Hepatocyte (in vitro differentiated cells): ENCODE measurements around the gene SLF2. TPM values are rescaled to one million over a fixed set of nuclear protein-coding genes. Genes with fewer than 3 reads are reported as not detected.
"Not testable (repeated sequence)": the region's sequence is repeated elsewhere in the genome, so short reads cannot be mapped to it uniquely, and the experiment has no call there.

ENCODE experiments used
- DNase-seq: peaks from one replicate; pipeline ENCODE4 v3.0.0-alpha.2; 2016; ENCODE audit warnings: low spot score
- H2AFZ ChIP-seq: fragments of 200-600 bp; sonication (generic); 2 replicates; pipeline ENCODE4 v1.6.0; 2016; ENCODE audit warnings: antibody characterized with exemption, mild to moderate bottlenecking
- H3K27ac ChIP-seq: fragments of 200-600 bp; sonication (generic); 2 replicates; pipeline ENCODE4 v1.5.1; 2016; ENCODE audit warnings: mild to moderate bottlenecking
- H3K27me3 ChIP-seq: fragments of 200-600 bp; sonication (generic); 2 replicates; pipeline ENCODE4 v1.6.1; 2016
- H3K36me3 ChIP-seq: fragments of 200-600 bp; sonication (generic); replicated peaks from 2 replicates; pipeline ENCODE4 v1.5.1; 2016; ENCODE audit warnings: low read depth; ENCODE audit not compliant: insufficient read depth
- H3K4me1 ChIP-seq: fragments of 200-600 bp; sonication (generic); 2 replicates; pipeline ENCODE4 v1.5.1; 2016; ENCODE audit warnings: mild to moderate bottlenecking, moderate library complexity; ENCODE audit not compliant: insufficient read depth
- H3K4me2 ChIP-seq: fragments of 200-600 bp; sonication (generic); 2 replicates; pipeline ENCODE4 v1.6.0; 2016
- H3K4me3 ChIP-seq: fragments of 200-600 bp; sonication (generic); 2 replicates; pipeline ENCODE4 v1.5.1; 2016; ENCODE audit warnings: mild to moderate bottlenecking
- H3K79me2 ChIP-seq: fragments of 200-600 bp; sonication (generic); 2 replicates; pipeline ENCODE4 v1.6.0; 2017; ENCODE audit warnings: mild to moderate bottlenecking
- H3K9me2 ChIP-seq: fragments of 200-600 bp; sonication (generic); replicated peaks from 2 replicates; pipeline ENCODE4 v1.6.0; 2017; ENCODE audit warnings: mild to moderate bottlenecking; ENCODE audit not compliant: insufficient read depth
- H3K9me3 ChIP-seq: fragments of 200-600 bp; sonication (generic); 2 replicates; pipeline ENCODE4 v1.5.1; 2016; ENCODE audit warnings: low read depth, mild to moderate bottlenecking
- H4K20me1 ChIP-seq: fragments of 200-600 bp; sonication (generic); 2 replicates; pipeline ENCODE4 v1.6.0; 2016; ENCODE audit warnings: mild to moderate bottlenecking; ENCODE audit not compliant: insufficient read depth, poor library complexity, severe bottlenecking
- EZH2 ChIP-seq: fragments of 200-600 bp; sonication (generic); IDR thresholded peaks from 2 replicates; pipeline ENCODE4 v1.6.1; 2016; ENCODE audit warnings: antibody characterized with exemption, mild to moderate bottlenecking, borderline replicate concordance
- EZH2phosphoT487 ChIP-seq: fragments of 200-600 bp; sonication (generic); IDR thresholded peaks from one replicate; pipeline ENCODE4 v1.6.1; 2018; ENCODE audit warnings: antibody characterized with exemption, mild to moderate bottlenecking, low read depth, moderate library complexity; ENCODE audit not compliant: unreplicated experiment, severe bottlenecking
- WGBS: methylation state at CpG from one replicate; pipeline ENCODE4 v1.1.6; 2016; ENCODE audit warnings: low lambda C conversion rate; ENCODE audit errors: missing lambda C conversion rate; 5-methylcytosine and 5-hydroxymethylcytosine counted together
- polyA plus RNA-seq: library from polyadenylated mRNA; unstranded; fragments of >200 nt; fragmentation: Nextera tagmentation; extraction: Ambion mirVana; gene quantifications from 2 replicates; pipeline ENCODE4 v1.2.1, GENCODE V29; 2016
- total RNA-seq: library from RNA; depleted of rRNA; stranded (reverse); fragments of >200 nt; gene quantifications from 2 replicates; pipeline ENCODE4 v1.2.3, GENCODE V29; 2014
- TF ChIP-seq, protein P1 (sequence below): fragments of 200-600 bp; sonication (generic); IDR thresholded peaks from 2 replicates; pipeline ENCODE4 v1.5.1; 2016; ENCODE audit warnings: antibody characterized with exemption, mild to moderate bottlenecking; ENCODE audit not compliant: poor library complexity

The SLF2 gene
- total and polyA plus RNA-seq, 2 experiments from 2014 or later = 11.7 to 23.5 TPM

DNA sequence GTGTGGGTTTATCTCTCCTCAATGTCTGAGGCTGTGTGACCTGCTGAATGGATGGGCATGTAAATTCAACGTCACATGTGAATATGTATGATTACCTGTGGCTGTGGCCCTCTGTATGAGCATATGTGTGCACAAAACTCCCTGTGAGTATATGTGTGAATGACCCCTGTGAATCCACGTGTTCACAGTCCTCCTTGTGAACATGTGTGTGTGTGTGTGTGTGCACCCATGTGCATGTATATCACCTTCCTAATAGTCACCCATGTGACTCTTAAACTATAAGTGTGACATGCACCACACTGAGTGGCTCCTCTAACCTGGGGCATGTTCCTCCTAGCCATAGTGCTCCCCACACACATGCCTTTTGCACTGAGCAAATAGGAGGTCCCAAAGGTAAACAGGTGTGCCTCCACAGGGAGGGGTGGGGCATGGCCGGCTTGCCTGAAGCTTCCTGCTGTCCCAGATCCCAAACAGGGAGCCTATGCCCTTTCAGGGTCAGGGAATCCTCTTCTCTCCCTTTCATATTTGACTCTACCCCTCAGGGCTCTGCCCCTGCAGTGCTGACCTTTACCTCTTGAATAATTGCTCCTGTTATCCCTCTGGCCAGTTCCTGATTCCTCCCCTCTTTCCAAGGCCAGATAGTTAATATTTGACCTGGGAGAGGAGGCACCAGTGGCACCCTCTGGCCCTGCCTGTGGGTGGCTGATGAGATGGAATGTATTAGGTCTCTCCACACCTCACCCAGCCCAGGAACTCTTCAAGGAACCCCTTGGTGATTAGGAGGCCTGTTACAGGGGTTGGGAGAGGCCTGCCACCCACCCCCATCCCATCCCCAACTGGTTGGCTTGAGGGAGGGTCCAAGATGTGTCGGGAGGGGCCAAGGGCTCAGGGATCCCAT is 58.4 kb downstream of the SLF2 start:
- Histone ChIP-seq H3K27ac (peak overlapping the region; percentile 83), H3K9me3 (no peaks in the 10 kb centered on the region), H3K9me2 (no peaks in the 10 kb centered on the region), H3K36me3 (no peaks in the 10 kb centered on the region), H3K4me1 (peaks cover 24% of the 10 kb centered on the region), H3K79me2 (peaks cover 19% of the 10 kb centered on the region), H3K27me3 (no peaks in the 10 kb centered on the region), H4K20me1 (no peaks in the 10 kb centered on the region), H3K4me2 (peak overlapping the region; percentile 98), H2AFZ (no peak overlapping the region), H3K4me3 (no peak overlapping the region)
- 53% methylated on average over 4 of the region's 4 CpGs for WGBS
- TF ChIP-seq EZH2 (no peak), EZH2phosphoT487 (no peak)
- TF ChIP-seq, protein P1, sequence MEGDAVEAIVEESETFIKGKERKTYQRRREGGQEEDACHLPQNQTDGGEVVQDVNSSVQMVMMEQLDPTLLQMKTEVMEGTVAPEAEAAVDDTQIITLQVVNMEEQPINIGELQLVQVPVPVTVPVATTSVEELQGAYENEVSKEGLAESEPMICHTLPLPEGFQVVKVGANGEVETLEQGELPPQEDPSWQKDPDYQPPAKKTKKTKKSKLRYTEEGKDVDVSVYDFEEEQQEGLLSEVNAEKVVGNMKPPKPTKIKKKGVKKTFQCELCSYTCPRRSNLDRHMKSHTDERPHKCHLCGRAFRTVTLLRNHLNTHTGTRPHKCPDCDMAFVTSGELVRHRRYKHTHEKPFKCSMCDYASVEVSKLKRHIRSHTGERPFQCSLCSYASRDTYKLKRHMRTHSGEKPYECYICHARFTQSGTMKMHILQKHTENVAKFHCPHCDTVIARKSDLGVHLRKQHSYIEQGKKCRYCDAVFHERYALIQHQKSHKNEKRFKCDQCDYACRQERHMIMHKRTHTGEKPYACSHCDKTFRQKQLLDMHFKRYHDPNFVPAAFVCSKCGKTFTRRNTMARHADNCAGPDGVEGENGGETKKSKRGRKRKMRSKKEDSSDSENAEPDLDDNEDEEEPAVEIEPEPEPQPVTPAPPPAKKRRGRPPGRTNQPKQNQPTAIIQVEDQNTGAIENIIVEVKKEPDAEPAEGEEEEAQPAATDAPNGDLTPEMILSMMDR = no peak
- DNase-seq = peak; percentile 56

DNA sequence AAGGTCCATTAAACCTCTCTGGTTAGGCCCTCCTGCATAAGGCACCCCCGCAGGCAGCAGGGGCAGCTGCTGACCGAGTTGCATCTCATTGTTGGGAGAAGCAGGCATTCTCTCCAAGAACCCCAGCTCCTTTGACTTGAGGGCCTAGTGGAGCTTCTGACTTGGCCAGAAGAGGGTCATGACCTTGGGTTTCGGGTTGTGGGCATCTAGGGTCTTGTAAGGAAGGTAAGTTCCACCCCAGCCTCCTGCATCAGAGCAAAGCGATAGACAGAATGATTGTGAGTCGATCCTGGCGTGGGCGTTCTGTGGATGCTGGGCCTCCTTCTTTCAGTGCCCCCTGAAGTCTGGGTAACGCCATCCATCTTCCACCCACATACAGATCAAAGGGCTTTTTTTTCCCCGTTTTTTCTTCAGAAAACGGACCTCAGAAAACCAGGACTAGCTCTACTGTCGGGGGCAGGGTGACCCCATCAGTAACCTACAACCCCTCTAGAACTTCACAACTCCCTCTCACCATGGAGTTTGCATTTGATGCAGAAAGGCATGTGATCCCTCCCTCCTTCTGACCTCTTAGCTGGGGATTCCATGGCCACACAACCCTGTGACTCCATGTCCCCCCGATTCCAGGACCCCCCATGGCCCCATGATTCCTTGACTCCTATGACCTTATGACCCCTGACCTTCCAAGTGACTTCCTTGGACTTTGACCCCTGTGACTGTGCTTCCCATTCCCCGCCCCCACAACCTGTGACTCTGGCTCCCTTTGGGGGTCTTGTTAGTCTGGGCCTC is 59.5 kb downstream of the SLF2 start:
- Histone ChIP-seq H2AFZ (no peak overlapping the region), H4K20me1 (no peaks in the 10 kb centered on the region), H3K4me2 (peak overlapping the region; percentile 98), H3K27me3 (no peaks in the 10 kb centered on the region), H3K4me3 (no peak overlapping the region), H3K9me2 (no peaks in the 10 kb centered on the region), H3K9me3 (no peaks in the 10 kb centered on the region), H3K27ac (peak overlapping the region; percentile 83), H3K4me1 (peaks cover 24% of the 10 kb centered on the region), H3K36me3 (no peaks in the 10 kb centered on the region), H3K79me2 (peaks cover 19% of the 10 kb centered on the region)
- no peak for TF ChIP-seq EZH2phosphoT487
- no peak for TF ChIP-seq EZH2
- TF ChIP-seq, protein P1 = no peak
- no peak for DNase-seq
- WGBS = 74% methylated on average over 13 of the region's 13 CpGs

DNA sequence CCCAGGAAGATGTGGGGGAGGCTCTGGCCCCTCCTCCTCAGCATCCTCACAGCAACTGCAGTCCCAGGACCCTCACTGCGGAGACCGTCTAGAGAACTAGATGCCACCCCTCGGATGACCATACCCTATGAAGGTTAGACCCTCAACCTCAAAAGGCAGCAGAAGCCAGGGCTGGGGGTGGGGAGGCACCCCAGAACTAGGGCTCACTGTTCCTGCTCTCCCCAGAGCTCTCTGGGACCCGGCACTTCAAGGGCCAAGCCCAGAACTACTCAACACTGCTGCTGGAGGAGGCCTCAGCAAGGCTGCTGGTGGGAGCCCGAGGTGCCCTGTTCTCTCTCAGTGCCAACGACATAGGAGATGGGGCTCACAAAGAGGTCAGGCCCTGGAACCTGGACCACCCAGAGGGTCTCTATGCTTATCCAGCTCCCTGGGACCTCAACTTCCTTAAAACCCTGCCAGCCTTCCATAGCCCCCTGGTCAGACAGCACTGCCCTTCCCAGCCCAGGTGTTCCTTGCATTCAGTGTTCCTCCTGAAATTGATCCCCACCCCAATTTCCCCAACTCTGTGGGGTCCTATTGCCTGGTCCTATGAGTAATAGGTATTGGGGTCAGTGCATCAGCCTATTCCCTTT is 60.3 kb downstream of the SLF2 start:
- no peaks in the 10 kb centered on the region for H4K20me1 ChIP-seq
- 89% methylated on average over 6 of the region's 6 CpGs for WGBS
- no peaks in the 10 kb centered on the region for H3K36me3 ChIP-seq
- H3K4me3 ChIP-seq = no peak overlapping the region
- no peak overlapping the region for H3K4me2 ChIP-seq
- H2AFZ ChIP-seq = no peak overlapping the region
- peaks cover 22% of the 10 kb centered on the region for H3K4me1 ChIP-seq
- no peaks in the 10 kb centered on the region for H3K9me3 ChIP-seq
- TF ChIP-seq EZH2 = no peak
- TF ChIP-seq, protein P1 = no peak
- TF ChIP-seq EZH2phosphoT487 = no peak
- H3K9me2 ChIP-seq = no peaks in the 10 kb centered on the region
- H3K27me3 ChIP-seq = no peaks in the 10 kb centered on the region
- H3K79me2 ChIP-seq = peaks cover 19% of the 10 kb centered on the region
- H3K27ac ChIP-seq = peak overlapping the region; percentile 83
- no peak for DNase-seq

DNA sequence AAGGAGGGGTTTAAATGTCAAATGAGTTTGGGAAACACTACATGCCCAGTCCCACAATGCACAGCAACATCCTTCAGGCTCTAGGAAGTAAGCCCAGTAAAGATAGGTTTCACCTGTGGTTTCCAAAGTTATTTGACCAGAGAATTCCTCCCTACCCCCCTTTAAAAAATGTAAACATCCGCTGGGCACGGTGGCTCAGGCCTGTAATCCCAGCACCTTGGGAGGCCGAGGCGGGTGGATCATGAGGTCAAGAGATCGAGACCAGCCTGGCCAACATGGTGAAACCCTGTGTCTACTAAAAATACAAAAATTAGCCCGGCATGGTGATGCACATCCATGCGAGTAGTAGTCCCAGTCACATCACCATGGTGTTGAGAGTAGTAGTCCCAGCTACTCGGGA is 62.6 kb downstream of the SLF2 start:
- 88% methylated on average over 8 of the region's 8 CpGs for WGBS
- not testable (repeated sequence) for H3K4me2 ChIP-seq, H3K9me3 ChIP-seq, H3K27ac ChIP-seq, H3K4me3 ChIP-seq, H3K27me3 ChIP-seq, DNase-seq, H4K20me1 ChIP-seq, H3K36me3 ChIP-seq, H2AFZ ChIP-seq, H3K9me2 ChIP-seq
- Histone ChIP-seq H3K4me1 (peaks cover 19% of the 10 kb centered on the region), H3K79me2 (peaks cover 19% of the 10 kb centered on the region)
